Central memory CD8-positive, alpha-beta T cell (primary cell): ENCODE results near the gene RABGAP1.

Experiments
- ATAC-seq: fragments of 150-1000 bp; cut with Tn5 transposase; replicated peaks from 2 replicates; pipeline ENCODE4 v1.10.0; 2022; ENCODE audit warnings: mild to moderate bottlenecking, moderate FRiP score, moderate number of reproducible peaks; ENCODE audit not compliant: poor library complexity, severe bottlenecking; ENCODE audit errors: extremely low read depth
- DNase-seq, 2 donors: peaks; one replicate each; pipeline ENCODE4 v3.0.0; 2021; ENCODE audit warnings: low spot score in 2 of 2
- H3K27ac Mint-ChIP-seq: one replicate; pipeline ENCODE4 v1.8.0; 2022; ENCODE audit warnings: low read depth, mild to moderate bottlenecking, moderate library complexity, mixed read lengths
- H3K27me3 Mint-ChIP-seq: one replicate; pipeline ENCODE4 v1.8.0; 2022; ENCODE audit warnings: mixed read lengths
- H3K36me3 Mint-ChIP-seq: one replicate; pipeline ENCODE4 v1.8.0; 2022; ENCODE audit warnings: mild to moderate bottlenecking, moderate library complexity, mixed read lengths; ENCODE audit not compliant: insufficient read depth
- H3K4me1 Mint-ChIP-seq: one replicate; pipeline ENCODE4 v1.8.0; 2022; ENCODE audit warnings: mixed read lengths
- H3K4me3 Mint-ChIP-seq: one replicate; pipeline ENCODE4 v1.8.0; 2022; ENCODE audit warnings: mild to moderate bottlenecking, moderate library complexity, mixed read lengths
- H3K9me3 Mint-ChIP-seq: one replicate; pipeline ENCODE4 v1.8.0; 2022; ENCODE audit warnings: mixed read lengths

RABGAP1 gene

GRCh38 chr9:122951056-122951455 is 10.2 kb downstream of the RABGAP1 start:
- no peak overlapping the region for H3K4me3 Mint-ChIP-seq
- peaks cover 44% of the 10 kb centered on the region for H3K4me1 Mint-ChIP-seq
- H3K27ac Mint-ChIP-seq, result no peak overlapping the region
- DNase-seq (no peak), ATAC-seq (no peak)
- no peaks in the 10 kb centered on the region for H3K27me3 Mint-ChIP-seq
- H3K36me3 Mint-ChIP-seq, result peaks cover 2% of the 10 kb centered on the region
- H3K9me3 Mint-ChIP-seq, result no peaks in the 10 kb centered on the region

GRCh38 chr9:122954253-122954691 is 13.5 kb downstream of the RABGAP1 start:
- Mint-ChIP-seq H3K9me3 (no peaks in the 10 kb centered on the region), H3K36me3 (peaks cover 2% of the 10 kb centered on the region), H3K27ac (no peak overlapping the region), H3K27me3 (no peaks in the 10 kb centered on the region), H3K4me1 (peaks cover 24% of the 10 kb centered on the region), H3K4me3 (no peak overlapping the region)
- ATAC-seq, result no peak
- DNase-seq, result no peak

- H3K27ac Mint-ChIP-seq, result no peak overlapping the region
- no peak overlapping the region for H3K4me3 Mint-ChIP-seq
- peaks cover 4% of the 10 kb centered on the region for H3K9me3 Mint-ChIP-seq
- DNase-seq, result no peak
- no peak for ATAC-seq
- peaks cover 8% of the 10 kb centered on the region for H3K4me1 Mint-ChIP-seq
- H3K27me3 Mint-ChIP-seq, result no peaks in the 10 kb centered on the region
- peaks cover 2% of the 10 kb centered on the region for H3K36me3 Mint-ChIP-seq
These were observed 15.1 kb downstream of the RABGAP1 start for GRCh38 chr9:122955961-122956360.

- Mint-ChIP-seq H3K27ac (no peak overlapping the region), H3K27me3 (no peaks in the 10 kb centered on the region), H3K4me1 (no peaks in the 10 kb centered on the region), H3K36me3 (peaks cover 5% of the 10 kb centered on the region), H3K9me3 (peaks cover 5% of the 10 kb centered on the region), H3K4me3 (no peak overlapping the region)
- DNase-seq (no peak), ATAC-seq (no peak)
These were observed 20.3 kb downstream of the RABGAP1 start for GRCh38 chr9:122961139-122961538.

- Mint-ChIP-seq H3K9me3 (no peaks in the 10 kb centered on the region), H3K4me1 (peaks cover 19% of the 10 kb centered on the region), H3K36me3 (peaks cover 3% of the 10 kb centered on the region), H3K27me3 (no peaks in the 10 kb centered on the region), H3K27ac (no peak overlapping the region), H3K4me3 (no peak overlapping the region)
- ATAC-seq, result no peak
- DNase-seq, result no peak
These were observed 34.4 kb downstream of the RABGAP1 start for GRCh38 chr9:122975196-122975595.

GRCh38 chr9:122978601-122979000 is 37.8 kb downstream of the RABGAP1 start:
- Mint-ChIP-seq H3K4me1 (peaks cover 7% of the 10 kb centered on the region), H3K36me3 (no peaks in the 10 kb centered on the region), H3K9me3 (no peaks in the 10 kb centered on the region), H3K4me3 (no peak overlapping the region), H3K27me3 (no peaks in the 10 kb centered on the region), H3K27ac (no peak overlapping the region)
- ATAC-seq (no peak), DNase-seq (no peak)

- Mint-ChIP-seq H3K4me3 (no peak overlapping the region), H3K9me3 (no peaks in the 10 kb centered on the region), H3K36me3 (peaks cover 12% of the 10 kb centered on the region), H3K4me1 (no peaks in the 10 kb centered on the region), H3K27me3 (no peaks in the 10 kb centered on the region), H3K27ac (no peak overlapping the region)
- DNase-seq, result no peak
- no peak for ATAC-seq
These were observed 45.2 kb downstream of the RABGAP1 start for GRCh38 chr9:122986010-122986409.

GRCh38 chr9:122988141-122988540 is 47.3 kb downstream of the RABGAP1 start:
- Mint-ChIP-seq H3K4me1 (no peaks in the 10 kb centered on the region), H3K9me3 (no peaks in the 10 kb centered on the region), H3K27ac (peak overlapping the region; percentile 59), H3K36me3 (peaks cover 12% of the 10 kb centered on the region), H3K27me3 (no peaks in the 10 kb centered on the region), H3K4me3 (no peak overlapping the region)
- ATAC-seq (no peak), DNase-seq (no peak)

- Mint-ChIP-seq H3K9me3 (no peaks in the 10 kb centered on the region), H3K4me1 (no peaks in the 10 kb centered on the region), H3K27ac (peak overlapping the region; percentile 8), H3K4me3 (no peak overlapping the region), H3K27me3 (no peaks in the 10 kb centered on the region), H3K36me3 (peaks cover 14% of the 10 kb centered on the region)
- ATAC-seq (peak; percentile 60), DNase-seq (no peak)
These were observed 48.3 kb downstream of the RABGAP1 start for GRCh38 chr9:122988920-122989621.

GRCh38 chr9:122991370-122991830 is 50.6 kb downstream of the RABGAP1 start:
- no peak overlapping the region for H3K27ac Mint-ChIP-seq
- peak in 1 of 2 donors; percentile 11 for DNase-seq

GRCh38 chr9:122996586-122996985 is 55.8 kb downstream of the RABGAP1 start:
- H3K9me3 Mint-ChIP-seq, result no peaks in the 10 kb centered on the region
- H3K4me1 Mint-ChIP-seq, result no peaks in the 10 kb centered on the region
- peaks cover 37% of the 10 kb centered on the region for H3K36me3 Mint-ChIP-seq
- no peak overlapping the region for H3K4me3 Mint-ChIP-seq
- DNase-seq, result no peak
- H3K27ac Mint-ChIP-seq, result no peak overlapping the region
- ATAC-seq, result no peak
- H3K27me3 Mint-ChIP-seq, result no peaks in the 10 kb centered on the region

More at GRCh38 chr9:122991370-122991830, 50.6 kb downstream of the RABGAP1 start:
- H3K4me1 Mint-ChIP-seq, result no peaks in the 10 kb centered on the region
- H3K27me3 Mint-ChIP-seq, result no peaks in the 10 kb centered on the region
- ATAC-seq, result peak; percentile 75
- H3K9me3 Mint-ChIP-seq, result no peaks in the 10 kb centered on the region
- H3K4me3 Mint-ChIP-seq, result no peak overlapping the region
- peaks cover 15% of the 10 kb centered on the region for H3K36me3 Mint-ChIP-seq

GRCh38 chr9:122998448-122998847 is 57.6 kb downstream of the RABGAP1 start:
- Mint-ChIP-seq H3K36me3 (peaks cover 40% of the 10 kb centered on the region), H3K27me3 (no peaks in the 10 kb centered on the region), H3K4me3 (no peak overlapping the region), H3K4me1 (no peaks in the 10 kb centered on the region), H3K27ac (no peak overlapping the region), H3K9me3 (no peaks in the 10 kb centered on the region)
- DNase-seq, result no peak
- no peak for ATAC-seq

- H3K36me3 Mint-ChIP-seq, result peaks cover 36% of the 10 kb centered on the region
- ATAC-seq (no peak), DNase-seq (no peak)
- no peaks in the 10 kb centered on the region for H3K4me1 Mint-ChIP-seq
- no peaks in the 10 kb centered on the region for H3K27me3 Mint-ChIP-seq
- H3K4me3 Mint-ChIP-seq, result no peak overlapping the region
- H3K9me3 Mint-ChIP-seq, result no peaks in the 10 kb centered on the region
- H3K27ac Mint-ChIP-seq, result no peak overlapping the region
These were observed 59.7 kb downstream of the RABGAP1 start for GRCh38 chr9:123000371-123001068.
